ENCODE data around the gene COA7. TPM values are rescaled to one million over a fixed set of nuclear protein-coding genes. Genes with fewer than 3 reads are reported as not detected.

Gene COA7
- total RNA-seq, 2 experiments from 2014 or later: 7.0 to 26.1 TPM

- no peaks in the 10 kb centered on the region for H4K20me1 ChIP-seq (ENCODE audit: insufficient read depth, low read length)
- no peaks in the 10 kb centered on the region for H3K79me2 ChIP-seq (ENCODE audit: insufficient read depth, low read depth, low read length)
- no peak overlapping the region for H3K4me3 ChIP-seq (ENCODE audit: low read depth, low read length, poor library complexity, severe bottlenecking)
- CTCF ChIA-PET (ENCODE audit: unreplicated experiment): no interaction called here
- no peak for DNase-seq (ENCODE audit: low spot score)
- no peaks in the 10 kb centered on the region for H3K9me2 ChIP-seq (ENCODE audit: insufficient read depth, low read length)
- TF ChIP-seq CTCF (conservative IDR thresholded peaks at IDR 0.05; ENCODE audit: low read length): no peak
- TF ChIP-seq EZH2phosphoT487 (IDR thresholded peaks at IDR 0.05; ENCODE audit: borderline replicate concordance, low read depth, low read length): no peak
- H3K27ac ChIP-seq (ENCODE audit: low read depth, low read length, poor library complexity, severe bottlenecking): no peak overlapping the region
- no peak overlapping the region for H3K4me2 ChIP-seq (ENCODE audit: low read length)
- H2AFZ ChIP-seq (ENCODE audit: low read length): no peak overlapping the region
- no peaks in the 10 kb centered on the region for H3K4me1 ChIP-seq (ENCODE audit: insufficient read depth, low read length, poor library complexity, severe bottlenecking)
- no TSS peak for BruUV-seq (replicated peaks)
- no peaks in the 10 kb centered on the region for H3K9me3 ChIP-seq (ENCODE audit: low read length)
- intact Hi-C loops (cut with micrococcal nuclease; ENCODE audit: unreplicated experiment): loop anchor here (5.0 kb wide), 1 partner anchor 44 kb away; no protein-coding TSS in a partner anchor
- POLR2A ChIA-PET: no interaction called here
- H3K36me3 ChIP-seq (ENCODE audit: insufficient read depth, low read length): no peaks in the 10 kb centered on the region
These were observed 48.0 kb upstream of the COA7 start for GRCh38 chr1:52746189-52746588.

DNA sequence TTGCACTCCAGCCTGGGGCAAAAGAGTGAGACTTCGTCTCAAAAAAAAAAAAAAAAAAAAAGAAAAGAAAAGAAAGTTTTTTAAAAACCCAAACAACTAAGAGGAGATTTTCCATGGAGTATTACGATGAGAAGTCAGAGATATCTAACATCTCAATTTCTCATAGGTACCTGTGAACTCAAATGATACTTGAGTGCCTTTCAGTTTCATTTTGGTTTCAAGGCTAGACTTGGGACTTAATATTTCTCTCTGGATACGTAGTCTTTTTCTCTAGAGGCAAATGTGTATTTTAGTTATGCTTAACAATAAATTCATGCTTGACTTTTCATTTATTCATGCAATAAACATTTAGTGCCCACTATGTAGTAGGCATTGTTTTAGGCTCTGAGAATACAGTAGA, 43.1 kb upstream of the COA7 start:
- CTCF ChIA-PET (ENCODE audit: unreplicated experiment): no interaction called here
- intact Hi-C loops (cut with micrococcal nuclease; ENCODE audit: unreplicated experiment): no loop called here
- Histone ChIP-seq H3K9me2 (ENCODE audit: insufficient read depth, low read length) (no peaks in the 10 kb centered on the region), H3K27ac (ENCODE audit: low read depth, low read length, poor library complexity, severe bottlenecking) (no peak overlapping the region), H3K4me1 (ENCODE audit: insufficient read depth, low read length, poor library complexity, severe bottlenecking) (no peaks in the 10 kb centered on the region), H3K79me2 (ENCODE audit: insufficient read depth, low read depth, low read length) (no peaks in the 10 kb centered on the region), H3K4me2 (ENCODE audit: low read length) (no peak overlapping the region), H3K4me3 (ENCODE audit: low read depth, low read length, poor library complexity, severe bottlenecking) (no peak overlapping the region), H4K20me1 (ENCODE audit: insufficient read depth, low read length) (no peaks in the 10 kb centered on the region), H3K36me3 (ENCODE audit: insufficient read depth, low read length) (no peaks in the 10 kb centered on the region), H3K9me3 (ENCODE audit: low read length) (no peaks in the 10 kb centered on the region), H2AFZ (ENCODE audit: low read length) (no peak overlapping the region)
- DNase-seq (ENCODE audit: low spot score): no peak
- BruUV-seq (replicated peaks): no TSS peak
- TF ChIP-seq EZH2phosphoT487 (IDR thresholded peaks at IDR 0.05; ENCODE audit: borderline replicate concordance, low read depth, low read length) (no peak), CTCF (conservative IDR thresholded peaks at IDR 0.05; ENCODE audit: low read length) (no peak)
- POLR2A ChIA-PET: no interaction called here

GRCh38 chr1:52739699-52740467, 41.7 kb upstream of the COA7 start:
- no peaks in the 10 kb centered on the region for H4K20me1 ChIP-seq (ENCODE audit: insufficient read depth, low read length)
- no peaks in the 10 kb centered on the region for H3K9me2 ChIP-seq (ENCODE audit: insufficient read depth, low read length)
- no peaks in the 10 kb centered on the region for H3K79me2 ChIP-seq (ENCODE audit: insufficient read depth, low read depth, low read length)
- no peaks in the 10 kb centered on the region for H3K9me3 ChIP-seq (ENCODE audit: low read length)
- BruUV-seq (replicated peaks): no TSS peak
- TF ChIP-seq CTCF (conservative IDR thresholded peaks at IDR 0.05; ENCODE audit: low read length): no peak
- no peak for TF ChIP-seq EZH2phosphoT487 (IDR thresholded peaks at IDR 0.05; ENCODE audit: borderline replicate concordance, low read depth, low read length)
- ChIA-PET CTCF (ENCODE audit: unreplicated experiment) (no interaction called here), POLR2A (interaction anchor here (0.5 to 1.1 kb wide), 4 partner anchors 9 to 42 kb away, joined by 3 to 4 read pairs (median 3); no protein-coding TSS in a partner anchor)
- no peak overlapping the region for H2AFZ ChIP-seq (ENCODE audit: low read length)
- intact Hi-C loops (cut with micrococcal nuclease; ENCODE audit: unreplicated experiment): no loop called here
- H3K4me3 ChIP-seq (ENCODE audit: low read depth, low read length, poor library complexity, severe bottlenecking): no peak overlapping the region
- H3K4me2 ChIP-seq (ENCODE audit: low read length): no peak overlapping the region
- no peaks in the 10 kb centered on the region for H3K36me3 ChIP-seq (ENCODE audit: insufficient read depth, low read length)
- no peak overlapping the region for H3K27ac ChIP-seq (ENCODE audit: low read depth, low read length, poor library complexity, severe bottlenecking)
- no peaks in the 10 kb centered on the region for H3K4me1 ChIP-seq (ENCODE audit: insufficient read depth, low read length, poor library complexity, severe bottlenecking)
- no peak for DNase-seq (ENCODE audit: low spot score)

Data from OCI-LY7 (cell line).